Measurements from ENCODE around the gene ATP13A2.

DNA sequence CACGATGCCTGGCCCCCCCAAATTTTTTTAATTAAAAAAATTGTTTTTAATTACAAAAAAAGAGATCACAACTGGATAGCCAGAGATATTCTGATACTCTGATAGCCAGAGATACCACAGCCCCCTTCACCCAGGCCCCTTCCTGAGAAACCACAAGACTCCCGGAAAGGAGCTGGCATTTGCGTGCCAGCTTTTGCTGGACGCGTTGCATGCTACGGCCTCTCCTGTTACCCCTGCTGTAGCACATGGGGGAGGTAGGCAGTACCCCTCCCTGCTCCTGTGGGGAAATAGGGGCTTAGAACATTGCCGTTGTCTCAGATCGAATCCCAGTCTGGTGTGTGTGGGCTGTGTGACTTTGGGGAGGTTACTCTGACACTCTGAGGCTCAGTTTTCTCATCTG lies 54.0 kb downstream of the ATP13A2 start:
- TF ChIP-seq, protein P1, sequence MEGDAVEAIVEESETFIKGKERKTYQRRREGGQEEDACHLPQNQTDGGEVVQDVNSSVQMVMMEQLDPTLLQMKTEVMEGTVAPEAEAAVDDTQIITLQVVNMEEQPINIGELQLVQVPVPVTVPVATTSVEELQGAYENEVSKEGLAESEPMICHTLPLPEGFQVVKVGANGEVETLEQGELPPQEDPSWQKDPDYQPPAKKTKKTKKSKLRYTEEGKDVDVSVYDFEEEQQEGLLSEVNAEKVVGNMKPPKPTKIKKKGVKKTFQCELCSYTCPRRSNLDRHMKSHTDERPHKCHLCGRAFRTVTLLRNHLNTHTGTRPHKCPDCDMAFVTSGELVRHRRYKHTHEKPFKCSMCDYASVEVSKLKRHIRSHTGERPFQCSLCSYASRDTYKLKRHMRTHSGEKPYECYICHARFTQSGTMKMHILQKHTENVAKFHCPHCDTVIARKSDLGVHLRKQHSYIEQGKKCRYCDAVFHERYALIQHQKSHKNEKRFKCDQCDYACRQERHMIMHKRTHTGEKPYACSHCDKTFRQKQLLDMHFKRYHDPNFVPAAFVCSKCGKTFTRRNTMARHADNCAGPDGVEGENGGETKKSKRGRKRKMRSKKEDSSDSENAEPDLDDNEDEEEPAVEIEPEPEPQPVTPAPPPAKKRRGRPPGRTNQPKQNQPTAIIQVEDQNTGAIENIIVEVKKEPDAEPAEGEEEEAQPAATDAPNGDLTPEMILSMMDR (IDR thresholded peaks at IDR 0.05; ENCODE audit: insufficient read depth, low read length), result no peak
- no peak for TF ChIP-seq POLR2AphosphoS5 (IDR thresholded peaks at IDR 0.05; ENCODE audit: low read depth)
- TF ChIP-seq, protein P2, sequence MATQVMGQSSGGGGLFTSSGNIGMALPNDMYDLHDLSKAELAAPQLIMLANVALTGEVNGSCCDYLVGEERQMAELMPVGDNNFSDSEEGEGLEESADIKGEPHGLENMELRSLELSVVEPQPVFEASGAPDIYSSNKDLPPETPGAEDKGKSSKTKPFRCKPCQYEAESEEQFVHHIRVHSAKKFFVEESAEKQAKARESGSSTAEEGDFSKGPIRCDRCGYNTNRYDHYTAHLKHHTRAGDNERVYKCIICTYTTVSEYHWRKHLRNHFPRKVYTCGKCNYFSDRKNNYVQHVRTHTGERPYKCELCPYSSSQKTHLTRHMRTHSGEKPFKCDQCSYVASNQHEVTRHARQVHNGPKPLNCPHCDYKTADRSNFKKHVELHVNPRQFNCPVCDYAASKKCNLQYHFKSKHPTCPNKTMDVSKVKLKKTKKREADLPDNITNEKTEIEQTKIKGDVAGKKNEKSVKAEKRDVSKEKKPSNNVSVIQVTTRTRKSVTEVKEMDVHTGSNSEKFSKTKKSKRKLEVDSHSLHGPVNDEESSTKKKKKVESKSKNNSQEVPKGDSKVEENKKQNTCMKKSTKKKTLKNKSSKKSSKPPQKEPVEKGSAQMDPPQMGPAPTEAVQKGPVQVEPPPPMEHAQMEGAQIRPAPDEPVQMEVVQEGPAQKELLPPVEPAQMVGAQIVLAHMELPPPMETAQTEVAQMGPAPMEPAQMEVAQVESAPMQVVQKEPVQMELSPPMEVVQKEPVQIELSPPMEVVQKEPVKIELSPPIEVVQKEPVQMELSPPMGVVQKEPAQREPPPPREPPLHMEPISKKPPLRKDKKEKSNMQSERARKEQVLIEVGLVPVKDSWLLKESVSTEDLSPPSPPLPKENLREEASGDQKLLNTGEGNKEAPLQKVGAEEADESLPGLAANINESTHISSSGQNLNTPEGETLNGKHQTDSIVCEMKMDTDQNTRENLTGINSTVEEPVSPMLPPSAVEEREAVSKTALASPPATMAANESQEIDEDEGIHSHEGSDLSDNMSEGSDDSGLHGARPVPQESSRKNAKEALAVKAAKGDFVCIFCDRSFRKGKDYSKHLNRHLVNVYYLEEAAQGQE (IDR thresholded peaks at IDR 0.05; ENCODE audit: insufficient replicate concordance, low read depth), result no peak
- TF ChIP-seq SPI1 (IDR thresholded peaks at IDR 0.05; ENCODE audit: borderline replicate concordance, low read depth), result no peak
- no peak for TF ChIP-seq GABPA (IDR thresholded peaks at IDR 0.05; ENCODE audit: low read depth)

Measured in HL-60 (cell line).